ENCODE measurements around the gene OR13C2.
"Not testable (repeated sequence)": the region's sequence is repeated elsewhere in the genome, so short reads cannot be mapped to it uniquely, and the experiment has no call there.

The OR13C2 gene

GRCh38 chr9:104605527-104605926 is at the start of gene OR13C2:
Gene OR13C2 (minus strand): TSS chr9:104605627. CDS start chr9:104605627, 0 bp downstream.
- not testable (repeated sequence) for DNase-seq

- no peak for DNase-seq
Measured at GRCh38 chr9:104635456-104635855, 30.0 kb upstream of the OR13C2 start.

- DNase-seq, result no peak
Measured at GRCh38 chr9:104633976-104634520, 28.6 kb upstream of the OR13C2 start.

- not testable (repeated sequence) for DNase-seq
Measured at GRCh38 chr9:104625964-104626363, 20.5 kb upstream of the OR13C2 start.

- DNase-seq, result no peak
Measured at GRCh38 chr9:104618104-104618503, 12.7 kb upstream of the OR13C2 start, which contains the start of gene OR13C9. Gene OR13C9 (minus strand): TSS chr9:104618204. CDS start chr9:104618204, 0 bp downstream.

- no peak for DNase-seq
Measured at GRCh38 chr9:104617418-104617817, 12.0 kb upstream of the OR13C2 start.

GRCh38 chr9:104611213-104611612 is 5.8 kb upstream of the OR13C2 start:
- DNase-seq, result no peak

- DNase-seq, result no peak
Measured at GRCh38 chr9:104608336-104608735, 2.9 kb upstream of the OR13C2 start.

GRCh38 chr9:104606152-104606551 is 725 bp upstream of the OR13C2 start:
- peak; percentile 53 for DNase-seq

GRCh38 chr9:104604801-104605200 is 626 bp downstream of the OR13C2 start:
- no peak for DNase-seq

GRCh38 chr9:104599313-104599712 is 6.1 kb downstream of the OR13C2 start, which contains the start of gene OR13C5:
Gene OR13C5 (minus strand): TSS chr9:104599413. CDS start chr9:104599413, 0 bp downstream.
- DNase-seq, result not testable (repeated sequence)

GRCh38 chr9:104598749-104599148 is 6.7 kb downstream of the OR13C2 start:
- DNase-seq, result not testable (repeated sequence)

GRCh38 chr9:104589626-104590025 is 15.8 kb downstream of the OR13C2 start:
- DNase-seq, result no peak

GRCh38 chr9:104586496-104587180 is 18.8 kb downstream of the OR13C2 start:
- DNase-seq, result no peak

GRCh38 chr9:104580562-104580961 is 24.9 kb downstream of the OR13C2 start:
- no peak for DNase-seq

- DNase-seq, result no peak
Measured at GRCh38 chr9:104577263-104577662, 28.2 kb downstream of the OR13C2 start.

GRCh38 chr9:104575456-104575855 is 30.0 kb downstream of the OR13C2 start:
- no peak for DNase-seq

- DNase-seq, result no peak
Measured at GRCh38 chr9:104572612-104573011, 32.8 kb downstream of the OR13C2 start.

- DNase-seq, result no peak
Measured at GRCh38 chr9:104568868-104569267, 36.6 kb downstream of the OR13C2 start, which contains the start of gene OR13C8. Gene OR13C8 (plus strand): TSS chr9:104569168. CDS start chr9:104569168, 0 bp downstream.

- no peak for DNase-seq
Measured at GRCh38 chr9:104564358-104564757, 41.1 kb downstream of the OR13C2 start.

- DNase-seq, result no peak
Measured at GRCh38 chr9:104556830-104557634, 48.4 kb downstream of the OR13C2 start.

GRCh38 chr9:104555521-104555920 is 49.9 kb downstream of the OR13C2 start:
- no peak for DNase-seq
